Measurements from ENCODE around the gene MSI1. TPM values are rescaled to one million over a fixed set of nuclear protein-coding genes. Genes with fewer than 3 reads are reported as not detected.

Gene MSI1
- total RNA-seq, 2 donors from 2014 or later, result not detected

- Mint-ChIP-seq H3K27ac (no peak overlapping the region), H3K4me1 (no peaks in the 10 kb centered on the region), H3K4me3 (no peak overlapping the region), H3K36me3 (ENCODE audit: low read depth) (peaks cover 6% of the 10 kb centered on the region), H3K27me3 (peaks cover 57% of the 10 kb centered on the region)
- no peak for ATAC-seq
- no peak for DNase-seq
- no peaks in the 10 kb centered on the region for H3K9me3 ChIP-seq (ENCODE audit: control insufficient read depth, low read length, poor library complexity, severe bottlenecking)
Measured at GRCh38 chr12:120397824-120398540, 29.0 kb upstream of the MSI1 start.

- Mint-ChIP-seq H3K36me3 (ENCODE audit: low read depth) (peaks cover 5% of the 10 kb centered on the region), H3K27ac (no peak overlapping the region), H3K4me1 (peaks cover under 1% of the 10 kb centered on the region), H3K27me3 (peaks cover 32% of the 10 kb centered on the region), H3K4me3 (no peak overlapping the region)
- no peaks in the 10 kb centered on the region for H3K9me3 ChIP-seq (ENCODE audit: control insufficient read depth, low read length, poor library complexity, severe bottlenecking)
- ATAC-seq (no peak), DNase-seq (no peak)
Measured at GRCh38 chr12:120394483-120395367, 25.8 kb upstream of the MSI1 start.

GRCh38 chr12:120390540-120391120, 21.7 kb upstream of the MSI1 start:
- H3K27me3 Mint-ChIP-seq, result peaks cover 41% of the 10 kb centered on the region

GRCh38 chr12:120388691-120389481, 19.9 kb upstream of the MSI1 start:
- no peaks in the 10 kb centered on the region for H3K9me3 ChIP-seq (ENCODE audit: control insufficient read depth, low read length, poor library complexity, severe bottlenecking)
- H3K4me1 Mint-ChIP-seq, result peaks cover 6% of the 10 kb centered on the region
- H3K36me3 Mint-ChIP-seq (ENCODE audit: low read depth), result peaks cover 2% of the 10 kb centered on the region
- H3K27ac Mint-ChIP-seq, result no peak overlapping the region
- DNase-seq (no peak), ATAC-seq (no peak)
- H3K4me3 Mint-ChIP-seq, result peak overlapping the region; percentile 36
- H3K27me3 Mint-ChIP-seq, result peaks cover 35% of the 10 kb centered on the region

More at GRCh38 chr12:120390540-120391120, 21.7 kb upstream of the MSI1 start:
- no peak for DNase-seq
- ATAC-seq, result no peak
- no peak overlapping the region for H3K4me3 Mint-ChIP-seq
- H3K9me3 ChIP-seq (ENCODE audit: control insufficient read depth, low read length, poor library complexity, severe bottlenecking), result no peaks in the 10 kb centered on the region
- H3K27ac Mint-ChIP-seq, result no peak overlapping the region
- peaks cover 6% of the 10 kb centered on the region for H3K4me1 Mint-ChIP-seq
- peaks cover 2% of the 10 kb centered on the region for H3K36me3 Mint-ChIP-seq (ENCODE audit: low read depth)

- H3K4me3 Mint-ChIP-seq, result no peak overlapping the region
- H3K4me1 Mint-ChIP-seq, result no peaks in the 10 kb centered on the region
- no peaks in the 10 kb centered on the region for H3K9me3 ChIP-seq (ENCODE audit: control insufficient read depth, low read length, poor library complexity, severe bottlenecking)
- H3K27me3 Mint-ChIP-seq, result peaks cover 54% of the 10 kb centered on the region
- H3K36me3 Mint-ChIP-seq (ENCODE audit: low read depth), result no peaks in the 10 kb centered on the region
- DNase-seq (no peak), ATAC-seq (no peak)
- no peak overlapping the region for H3K27ac Mint-ChIP-seq
Measured at GRCh38 chr12:120381752-120382419, 12.9 kb upstream of the MSI1 start.

GRCh38 chr12:120378036-120378435, 9.1 kb upstream of the MSI1 start:
- H3K9me3 ChIP-seq (ENCODE audit: control insufficient read depth, low read length, poor library complexity, severe bottlenecking), result no peaks in the 10 kb centered on the region
- Mint-ChIP-seq H3K27ac (no peak overlapping the region), H3K36me3 (ENCODE audit: low read depth) (no peaks in the 10 kb centered on the region), H3K4me3 (no peak overlapping the region), H3K27me3 (peaks cover 79% of the 10 kb centered on the region), H3K4me1 (no peaks in the 10 kb centered on the region)
- no peak for DNase-seq
- no peak for ATAC-seq

GRCh38 chr12:120377611-120378010, 8.6 kb upstream of the MSI1 start:
- Mint-ChIP-seq H3K27me3 (peaks cover 83% of the 10 kb centered on the region), H3K36me3 (ENCODE audit: low read depth) (no peaks in the 10 kb centered on the region), H3K4me1 (no peaks in the 10 kb centered on the region), H3K4me3 (no peak overlapping the region), H3K27ac (no peak overlapping the region)
- no peak for ATAC-seq
- DNase-seq, result no peak
- H3K9me3 ChIP-seq (ENCODE audit: control insufficient read depth, low read length, poor library complexity, severe bottlenecking), result no peaks in the 10 kb centered on the region

GRCh38 chr12:120376934-120377572, 8.1 kb upstream of the MSI1 start:
- no peak for DNase-seq
- Mint-ChIP-seq H3K4me3 (no peak overlapping the region), H3K27ac (no peak overlapping the region), H3K27me3 (peaks cover 85% of the 10 kb centered on the region), H3K4me1 (no peaks in the 10 kb centered on the region), H3K36me3 (ENCODE audit: low read depth) (no peaks in the 10 kb centered on the region)
- H3K9me3 ChIP-seq (ENCODE audit: control insufficient read depth, low read length, poor library complexity, severe bottlenecking), result no peaks in the 10 kb centered on the region
- ATAC-seq, result no peak

- Mint-ChIP-seq H3K4me3 (no peak overlapping the region), H3K4me1 (no peaks in the 10 kb centered on the region), H3K27ac (no peak overlapping the region), H3K36me3 (ENCODE audit: low read depth) (no peaks in the 10 kb centered on the region), H3K27me3 (peaks cover 85% of the 10 kb centered on the region)
- DNase-seq, result no peak
- no peaks in the 10 kb centered on the region for H3K9me3 ChIP-seq (ENCODE audit: control insufficient read depth, low read length, poor library complexity, severe bottlenecking)
- ATAC-seq, result no peak
Measured at GRCh38 chr12:120376416-120376815, 7.5 kb upstream of the MSI1 start.

- no peak for DNase-seq
- H3K4me1 Mint-ChIP-seq, result no peaks in the 10 kb centered on the region
- H3K36me3 Mint-ChIP-seq (ENCODE audit: low read depth), result no peaks in the 10 kb centered on the region
- no peak overlapping the region for H3K4me3 Mint-ChIP-seq
- ATAC-seq, result no peak
- H3K9me3 ChIP-seq (ENCODE audit: control insufficient read depth, low read length, poor library complexity, severe bottlenecking), result no peaks in the 10 kb centered on the region
- no peak overlapping the region for H3K27ac Mint-ChIP-seq
- peaks cover 85% of the 10 kb centered on the region for H3K27me3 Mint-ChIP-seq
Measured at GRCh38 chr12:120376009-120376408, 7.0 kb upstream of the MSI1 start.

GRCh38 chr12:120373683-120374082, 4.7 kb upstream of the MSI1 start:
- ATAC-seq (no peak), DNase-seq (no peak)
- no peaks in the 10 kb centered on the region for H3K9me3 ChIP-seq (ENCODE audit: control insufficient read depth, low read length, poor library complexity, severe bottlenecking)
- Mint-ChIP-seq H3K36me3 (ENCODE audit: low read depth) (peaks cover 2% of the 10 kb centered on the region), H3K27ac (no peak overlapping the region), H3K4me3 (no peak overlapping the region), H3K4me1 (peaks cover 16% of the 10 kb centered on the region), H3K27me3 (peaks cover 89% of the 10 kb centered on the region)
